Karpas-422 (cell line): ENCODE data around the gene ULK4. TPM values are rescaled to one million over a fixed set of nuclear protein-coding genes. Genes with fewer than 3 reads are reported as not detected.

Source experiments
- DNase-seq: peaks from one replicate; pipeline ENCODE4 v3.0.0-alpha.2; 2015
- H2AFZ ChIP-seq: fragments of 200-600 bp; sonication (generic); 2 replicates; pipeline ENCODE4 v1.6.1; 2014; ENCODE audit warnings: antibody characterized with exemption, low read length, mixed read lengths
- H3K27ac ChIP-seq: fragments of 200-600 bp; sonication (generic); 2 replicates; pipeline ENCODE4 v1.5.1; 2014; ENCODE audit warnings: mild to moderate bottlenecking, low read length, moderate library complexity
- H3K27me3 ChIP-seq: fragments of 200-600 bp; sonication (generic); 2 replicates; pipeline ENCODE4 v1.6.1; 2014; ENCODE audit warnings: low read length, mixed read lengths
- H3K36me3 ChIP-seq: fragments of 200-600 bp; sonication (generic); 2 replicates; pipeline ENCODE4 v1.6.1; 2014; ENCODE audit warnings: low read length, mixed read lengths; ENCODE audit not compliant: insufficient read depth
- H3K4me1 ChIP-seq: fragments of 200-600 bp; sonication (generic); 2 replicates; pipeline ENCODE4 v1.6.1; 2014; ENCODE audit warnings: mild to moderate bottlenecking, low read length, mixed read lengths
- H3K4me2 ChIP-seq: fragments of 200-600 bp; sonication (generic); 2 replicates; pipeline ENCODE4 v1.6.1; 2014; ENCODE audit warnings: low read length, low read depth, mild to moderate bottlenecking; ENCODE audit not compliant: poor library complexity, severe bottlenecking
- H3K4me3 ChIP-seq: fragments of 200-600 bp; sonication (generic); 2 replicates; pipeline ENCODE4 v1.5.1; 2014; ENCODE audit warnings: mild to moderate bottlenecking, antibody characterized with exemption, low read length, mixed read lengths
- H3K79me2 ChIP-seq: fragments of 200-600 bp; sonication (generic); 2 replicates; pipeline ENCODE4 v1.6.1; 2014; ENCODE audit warnings: mild to moderate bottlenecking, low read length, mixed read lengths
- H3K9ac ChIP-seq: fragments of 200-600 bp; sonication (generic); 2 replicates; pipeline ENCODE4 v1.6.0; 2014; ENCODE audit warnings: low read length
- H3K9me2 ChIP-seq: fragments of 200-600 bp; sonication (generic), shearing (Covaris generic); replicated peaks from 2 replicates; pipeline ENCODE4 v1.6.0; 2014; ENCODE audit warnings: mild to moderate bottlenecking, low read length, moderate library complexity; ENCODE audit not compliant: insufficient read depth
- H3K9me3 ChIP-seq: fragments of 300-700, 200-600 bp; sonication (generic); 2 replicates; pipeline ENCODE4 v1.6.1; 2014; ENCODE audit warnings: low read length, mixed read lengths
- H4K20me1 ChIP-seq: fragments of 200-600 bp; sonication (generic); 2 replicates; pipeline ENCODE4 v1.6.1; 2014; ENCODE audit warnings: mild to moderate bottlenecking, antibody characterized with exemption, low read length, low read depth; ENCODE audit not compliant: insufficient read depth
- total RNA-seq: library from RNA; depleted of rRNA; stranded (reverse); fragments of >200 nt; shearing (Covaris generic); gene quantifications from 2 replicates; pipeline ENCODE4 v1.2.3, GENCODE V29; 2014; ENCODE audit warnings: low replicate concordance; rRNA removed

Gene ULK4
- 8.8 and 24.7 TPM in 2 replicates for total RNA-seq

DNA sequence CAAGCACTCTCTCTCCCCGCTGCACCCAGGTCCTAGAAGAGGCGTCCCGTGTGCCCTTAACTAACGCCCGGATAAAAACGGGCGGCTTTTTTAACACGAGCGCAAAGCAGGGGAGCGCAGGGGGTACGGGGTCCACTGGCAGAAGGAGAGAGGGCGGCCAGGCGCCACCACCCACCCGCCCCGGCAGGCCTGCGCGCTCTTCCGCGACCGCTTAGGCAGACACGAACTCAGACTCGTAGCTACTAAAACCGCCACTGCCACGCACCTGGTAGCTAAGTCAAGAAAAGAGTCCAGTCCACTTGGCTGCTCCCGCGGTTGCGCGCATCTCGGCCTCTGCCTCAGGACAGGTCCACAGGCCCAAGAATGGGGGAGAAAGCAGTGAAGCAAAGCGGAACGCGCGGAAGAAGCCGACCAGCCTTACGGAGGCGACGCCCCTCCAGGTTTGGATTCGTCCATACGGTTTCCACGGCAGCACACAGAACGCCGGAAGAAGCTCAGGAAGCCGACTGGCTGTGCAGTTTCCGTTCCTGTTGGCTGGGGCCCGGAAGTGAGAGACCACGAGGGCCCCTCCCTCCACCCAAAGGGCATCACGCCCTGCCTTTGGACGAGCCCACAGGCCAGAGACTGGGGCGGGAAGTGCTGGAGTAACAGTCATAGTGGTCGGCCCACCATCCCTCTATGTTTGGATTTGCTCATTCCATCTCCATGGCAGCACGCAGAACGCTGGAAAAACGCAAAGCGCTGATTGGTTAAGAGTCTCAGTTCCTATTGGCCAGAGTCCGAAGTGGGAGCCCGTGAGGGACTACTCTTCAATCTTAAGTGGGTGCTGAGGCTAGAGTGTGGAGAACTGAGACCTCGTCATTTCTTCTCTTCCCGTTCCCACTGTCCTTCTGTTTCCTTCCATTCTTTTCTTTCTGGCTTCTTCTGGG, at the start of gene ULK4:
Gene ULK4 (minus strand): TSS at position 353 of the 929 bp plus-strand sequence. CDS start 7,344 bp downstream, outside the sequence.
- Histone ChIP-seq H4K20me1 (no peaks in the 10 kb centered on the region), H3K9me2 (0 out of 2 replicates have a peak, but pooled peaks cover 4% of the 10 kb centered on the region), H3K27ac (peak within 1 kb of the TSS; percentile 38; the same call in 1 of the 2 replicates), H3K4me3 (peak within 1 kb of the TSS; percentile 84), H2AFZ (peak within 1 kb of the TSS; percentile 93), H3K9me3 (no peaks in the 10 kb centered on the region), H3K27me3 (no peaks in the 10 kb centered on the region), H3K36me3 (no peaks in the 10 kb centered on the region), H3K4me1 (peaks cover 18% of the 10 kb centered on the region), H3K9ac (peak within 1 kb of the TSS; percentile 74), H3K4me2 (peak within 1 kb of the TSS; percentile 93), H3K79me2 (peaks cover 20% of the 10 kb centered on the region)
- peak; percentile 99 for DNase-seq

DNA sequence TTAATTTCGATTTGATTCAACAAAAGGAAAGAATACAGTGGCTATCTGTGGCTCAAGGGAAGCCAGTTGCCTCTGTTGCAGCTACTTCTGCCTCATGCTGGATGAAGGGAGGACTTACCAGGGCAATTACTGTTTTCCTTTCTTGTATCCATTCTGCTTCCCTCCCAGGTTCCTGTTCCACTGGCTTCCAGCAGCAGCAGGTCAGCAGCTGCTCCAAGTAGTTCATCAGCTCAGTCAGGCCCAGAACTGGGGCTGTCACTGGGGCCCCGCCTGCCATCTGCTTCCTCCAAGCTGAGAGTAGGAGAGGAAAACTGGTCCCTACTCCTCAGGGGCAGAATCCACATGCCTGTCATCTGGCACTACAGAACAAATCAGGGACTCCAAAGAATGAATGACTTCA, 48.6 kb upstream of the ULK4 start:
- Histone ChIP-seq H3K4me3 (no peak overlapping the region), H3K27me3 (no peaks in the 10 kb centered on the region), H2AFZ (no peak overlapping the region), H3K4me2 (no peak overlapping the region), H3K9me3 (no peaks in the 10 kb centered on the region), H3K9ac (no peak overlapping the region; the same call in 1 of the 2 replicates), H4K20me1 (peaks cover 9% of the 10 kb centered on the region; the same call in 1 of the 2 replicates), H3K79me2 (peaks cover 18% of the 10 kb centered on the region), H3K9me2 (no peaks in the 10 kb centered on the region), H3K4me1 (peaks cover 34% of the 10 kb centered on the region), H3K36me3 (no peaks in the 10 kb centered on the region), H3K27ac (no peak overlapping the region)
- no peak for DNase-seq

DNA sequence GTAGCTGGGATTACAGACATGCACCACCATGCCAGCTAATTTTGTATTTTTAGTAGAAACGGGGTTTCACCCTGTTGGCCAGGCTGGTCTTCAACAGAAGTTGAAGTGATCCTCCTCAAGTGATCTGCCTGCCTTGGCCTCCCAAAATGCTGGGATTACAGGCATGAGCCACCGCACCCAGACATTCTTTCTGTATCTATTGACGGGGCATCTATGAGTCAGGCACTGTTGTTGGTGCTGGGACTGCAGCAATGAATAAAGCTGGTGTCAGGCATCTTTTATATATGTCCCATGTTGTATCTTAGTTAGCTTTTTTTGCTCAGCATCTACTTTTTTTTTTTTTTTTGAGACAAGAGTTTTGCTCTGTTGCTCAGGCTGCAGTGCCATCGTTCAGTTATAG, 47.6 kb upstream of the ULK4 start:
- no peak for DNase-seq
- no peaks in the 10 kb centered on the region for H3K9me3 ChIP-seq
- H3K9ac ChIP-seq: no peak overlapping the region
- H3K79me2 ChIP-seq: peaks cover 7% of the 10 kb centered on the region
- no peak overlapping the region for H3K27ac ChIP-seq
- no peak overlapping the region for H3K4me2 ChIP-seq
- no peak overlapping the region for H2AFZ ChIP-seq
- H3K4me3 ChIP-seq: no peak overlapping the region
- no peaks in the 10 kb centered on the region for H3K36me3 ChIP-seq
- no peaks in the 10 kb centered on the region for H4K20me1 ChIP-seq
- no peaks in the 10 kb centered on the region for H3K27me3 ChIP-seq
- peaks cover 26% of the 10 kb centered on the region for H3K4me1 ChIP-seq
- no peaks in the 10 kb centered on the region for H3K9me2 ChIP-seq

DNA sequence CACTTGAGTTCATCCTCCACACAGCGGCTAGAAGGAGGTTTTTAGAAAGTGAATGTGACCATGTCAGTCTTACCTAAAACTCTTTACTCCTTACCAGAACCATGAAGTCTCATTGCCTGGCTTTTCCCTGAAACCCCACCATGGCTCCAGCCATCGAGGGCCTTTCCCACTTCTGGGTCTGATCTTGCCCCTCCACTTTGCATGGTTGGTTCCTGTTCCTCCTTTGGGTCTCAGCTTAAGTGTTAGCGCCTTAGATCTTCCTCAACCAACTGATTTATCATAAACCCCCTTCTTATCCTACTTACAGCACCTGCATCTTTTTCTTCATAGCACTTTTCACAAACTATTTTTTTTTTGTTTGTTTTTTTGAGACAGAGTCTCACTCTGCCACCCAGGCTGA, 45.9 kb upstream of the ULK4 start:
- H3K9ac ChIP-seq: no peak overlapping the region
- no peak for DNase-seq
- peaks cover 21% of the 10 kb centered on the region for H3K4me1 ChIP-seq
- H3K9me2 ChIP-seq: no peaks in the 10 kb centered on the region
- no peak overlapping the region for H3K27ac ChIP-seq
- H3K79me2 ChIP-seq: no peaks in the 10 kb centered on the region
- H3K4me3 ChIP-seq: no peak overlapping the region
- no peaks in the 10 kb centered on the region for H3K9me3 ChIP-seq
- no peak overlapping the region for H3K4me2 ChIP-seq
- no peak overlapping the region for H2AFZ ChIP-seq
- H4K20me1 ChIP-seq: no peaks in the 10 kb centered on the region
- H3K36me3 ChIP-seq: no peaks in the 10 kb centered on the region
- no peaks in the 10 kb centered on the region for H3K27me3 ChIP-seq

DNA sequence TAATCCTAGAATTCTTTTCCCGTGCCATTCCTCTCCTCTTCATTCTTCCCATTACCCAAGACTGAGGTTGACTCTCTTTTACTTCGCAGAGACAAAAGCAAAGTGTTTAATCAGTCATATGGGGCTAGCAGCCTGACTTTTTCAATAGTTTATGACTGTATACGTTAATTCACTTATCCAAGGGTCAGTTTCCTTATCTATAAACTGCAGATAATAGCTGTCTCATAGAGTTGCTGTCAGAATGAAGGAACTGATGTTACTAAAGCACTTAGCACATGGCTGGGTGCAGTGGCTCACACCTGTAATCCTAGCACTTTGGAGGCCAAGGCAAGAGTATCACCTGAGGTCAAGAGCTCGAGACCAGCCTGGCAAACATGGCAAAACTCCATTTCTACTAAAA, 43.5 kb upstream of the ULK4 start:
- H3K36me3 ChIP-seq: no peaks in the 10 kb centered on the region
- H3K4me3 ChIP-seq: no peak overlapping the region
- no peak overlapping the region for H3K4me2 ChIP-seq
- no peak overlapping the region for H3K9ac ChIP-seq
- H3K79me2 ChIP-seq: no peaks in the 10 kb centered on the region
- H3K4me1 ChIP-seq: peaks cover 10% of the 10 kb centered on the region
- no peak for DNase-seq
- H2AFZ ChIP-seq: no peak overlapping the region
- H3K27me3 ChIP-seq: no peaks in the 10 kb centered on the region
- no peaks in the 10 kb centered on the region for H4K20me1 ChIP-seq
- no peaks in the 10 kb centered on the region for H3K9me3 ChIP-seq
- no peak overlapping the region for H3K27ac ChIP-seq
- no peaks in the 10 kb centered on the region for H3K9me2 ChIP-seq

DNA sequence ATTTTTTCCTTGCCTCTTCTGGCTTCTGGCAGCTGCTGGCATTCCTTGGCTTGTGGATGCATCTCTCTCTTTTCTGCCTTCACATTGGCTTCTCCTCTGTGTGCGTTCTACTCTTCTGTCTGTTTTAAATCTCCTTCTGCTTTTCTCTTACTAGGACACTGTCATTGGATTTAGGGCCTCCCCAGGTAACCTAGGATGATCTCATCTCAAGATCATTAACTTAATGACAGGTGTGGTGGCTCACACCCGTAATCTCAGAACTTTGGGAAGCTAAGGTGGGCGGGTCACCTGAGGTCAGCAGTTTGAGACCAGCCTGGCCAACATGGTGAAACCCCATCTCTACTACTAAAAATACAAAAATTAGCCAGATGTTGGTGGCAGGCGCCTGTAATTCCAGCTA, 40.9 kb upstream of the ULK4 start:
- Histone ChIP-seq H4K20me1 (no peaks in the 10 kb centered on the region), H3K9ac (no peak overlapping the region), H3K27me3 (no peaks in the 10 kb centered on the region), H2AFZ (no peak overlapping the region), H3K9me3 (no peaks in the 10 kb centered on the region), H3K4me3 (no peak overlapping the region), H3K4me2 (no peak overlapping the region), H3K9me2 (no peaks in the 10 kb centered on the region), H3K79me2 (no peaks in the 10 kb centered on the region), H3K27ac (no peak overlapping the region), H3K36me3 (no peaks in the 10 kb centered on the region), H3K4me1 (peaks cover 2% of the 10 kb centered on the region)
- no peak for DNase-seq

DNA sequence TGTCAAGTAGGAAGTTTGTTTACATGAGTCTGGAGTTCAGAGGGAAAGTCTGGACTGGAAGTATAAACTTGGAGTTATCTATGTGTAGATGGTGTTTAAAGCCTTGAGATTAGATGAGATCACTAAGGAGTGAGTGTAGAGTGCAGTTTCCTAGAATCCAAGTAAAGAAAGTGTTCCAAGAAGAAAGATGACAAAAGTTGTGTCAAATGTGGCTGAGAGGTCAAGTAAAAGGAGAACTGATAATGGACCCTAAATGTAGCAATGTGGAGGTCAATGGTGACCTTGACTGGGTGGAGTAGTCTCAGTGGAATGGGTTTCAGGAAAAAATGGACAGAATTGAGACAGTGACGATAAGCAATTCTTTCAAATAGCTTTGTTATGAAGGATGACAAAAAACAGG, 39.9 kb upstream of the ULK4 start:
- Histone ChIP-seq H3K27ac (no peak overlapping the region), H2AFZ (no peak overlapping the region), H3K9ac (no peak overlapping the region), H4K20me1 (no peaks in the 10 kb centered on the region), H3K9me2 (no peaks in the 10 kb centered on the region), H3K79me2 (no peaks in the 10 kb centered on the region), H3K36me3 (no peaks in the 10 kb centered on the region), H3K4me2 (no peak overlapping the region), H3K27me3 (no peaks in the 10 kb centered on the region), H3K4me1 (no peaks in the 10 kb centered on the region), H3K4me3 (no peak overlapping the region), H3K9me3 (no peaks in the 10 kb centered on the region)
- no peak for DNase-seq

DNA sequence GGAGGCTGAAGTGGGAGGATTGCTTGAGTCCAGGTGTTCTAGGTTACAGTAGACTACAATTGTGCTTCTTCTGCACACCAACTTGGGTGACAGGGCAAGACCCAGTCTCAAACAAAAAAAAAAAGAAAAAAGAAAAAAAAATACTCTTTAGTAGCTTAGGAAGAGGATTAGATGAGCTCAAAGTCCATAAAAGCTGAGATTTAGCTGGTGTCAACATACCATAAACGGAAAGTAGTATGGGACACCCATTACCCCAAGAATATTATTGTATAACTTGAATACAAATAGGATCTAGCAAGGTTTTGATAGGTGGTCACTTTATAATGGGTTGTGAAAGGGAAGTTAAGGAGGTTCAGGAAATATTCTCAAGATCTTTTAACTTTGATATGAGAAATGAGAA, 38.0 kb upstream of the ULK4 start:
- no peak overlapping the region for H3K27ac ChIP-seq
- no peak overlapping the region for H3K9ac ChIP-seq
- no peak for DNase-seq
- H3K4me1 ChIP-seq: no peaks in the 10 kb centered on the region
- H4K20me1 ChIP-seq: no peaks in the 10 kb centered on the region
- H3K27me3 ChIP-seq: no peaks in the 10 kb centered on the region
- no peak overlapping the region for H2AFZ ChIP-seq
- no peak overlapping the region for H3K4me3 ChIP-seq
- no peak overlapping the region for H3K4me2 ChIP-seq
- no peaks in the 10 kb centered on the region for H3K79me2 ChIP-seq
- no peaks in the 10 kb centered on the region for H3K9me3 ChIP-seq
- no peaks in the 10 kb centered on the region for H3K36me3 ChIP-seq
- H3K9me2 ChIP-seq: no peaks in the 10 kb centered on the region
